GM12875 (cell line): ENCODE results near the gene EHBP1.

Experiments used
- H3K4me3 ChIP-seq: one replicate; pipeline ENCODE4 v1.5.1; 2011; ENCODE audit warnings: low read depth, low read length, control low read depth
- CTCF ChIP-seq: IDR thresholded peaks from 2 replicates; pipeline ENCODE4 v1.5.1; 2011; ENCODE audit warnings: low read depth, mild to moderate bottlenecking, control low read depth, inconsistent platforms, low read length, moderate library complexity, borderline replicate concordance; ENCODE audit not compliant: insufficient read depth

EHBP1 gene

GRCh38 chr2:62817348-62817747 is 111.8 kb downstream of the EHBP1 start:
- H3K4me3 ChIP-seq: no peak overlapping the region
- TF ChIP-seq CTCF: no peak

GRCh38 chr2:62817995-62818713 is 112.6 kb downstream of the EHBP1 start:
- H3K4me3 ChIP-seq: no peak overlapping the region
- TF ChIP-seq CTCF: no peak

GRCh38 chr2:62822549-62822948 is 117.0 kb downstream of the EHBP1 start:
- no peak for TF ChIP-seq CTCF

GRCh38 chr2:62824388-62824787 is 118.9 kb downstream of the EHBP1 start:
- no peak for TF ChIP-seq CTCF
- H3K4me3 ChIP-seq: no peak overlapping the region

More at GRCh38 chr2:62822549-62822948, 117.0 kb downstream of the EHBP1 start:
- H3K4me3 ChIP-seq: no peak overlapping the region

GRCh38 chr2:62826141-62826540 is 120.6 kb downstream of the EHBP1 start:
- no peak for TF ChIP-seq CTCF
- H3K4me3 ChIP-seq: no peak overlapping the region

GRCh38 chr2:62826953-62827675 is 121.6 kb downstream of the EHBP1 start:
- H3K4me3 ChIP-seq: no peak overlapping the region
- TF ChIP-seq CTCF: no peak

GRCh38 chr2:62831729-62832128 is 126.2 kb downstream of the EHBP1 start:
- no peak for TF ChIP-seq CTCF
- no peak overlapping the region for H3K4me3 ChIP-seq
